Fibroblast of lung (primary cell): ENCODE data around the gene NDUFS7.
"Not testable (repeated sequence)": the region's sequence is repeated elsewhere in the genome, so short reads cannot be mapped to it uniquely, and the experiment has no call there.

ENCODE experiments used
- CTCF ChIP-seq, 2 donors: IDR thresholded peaks in 1 of 2; conservative IDR thresholded peaks in 1 of 2; 1 replicate in 1 of 2; 2 replicates in 1 of 2; pipeline ENCODE4 v1.5.1; 2011 to 2012; ENCODE audit warnings: low read length in 2 of 2, control low read depth in 1 of 2, inconsistent platforms in 1 of 2, low read depth in 1 of 2, mild to moderate bottlenecking in 1 of 2
- EZH2 ChIP-seq: IDR thresholded peaks from 2 replicates; pipeline ENCODE4 v1.5.1; 2012; ENCODE audit warnings: low read length, control low read depth, mild to moderate bottlenecking; ENCODE audit errors: missing control alignments

GRCh38 chr19:1439525-1440417 lies 56.1 kb downstream of the NDUFS7 start:
- not testable (repeated sequence) for TF ChIP-seq CTCF (conservative IDR thresholded peaks at IDR 0.05 in 1 of 2, IDR thresholded peaks at IDR 0.05 in 1 of 2; ENCODE audit: low read depth in 1 of 2, low read length in 2 of 2); EZH2
